Fibroblast of skin of abdomen (primary cell): ENCODE measurements around the gene KRT78.
"Not testable (repeated sequence)": the region's sequence is repeated elsewhere in the genome, so short reads cannot be mapped to it uniquely, and the experiment has no call there.

Experiments used
- DNase-seq: peaks from one replicate; pipeline ENCODE4 v3.0.0-alpha.2; 2013

KRT78 gene

DNA sequence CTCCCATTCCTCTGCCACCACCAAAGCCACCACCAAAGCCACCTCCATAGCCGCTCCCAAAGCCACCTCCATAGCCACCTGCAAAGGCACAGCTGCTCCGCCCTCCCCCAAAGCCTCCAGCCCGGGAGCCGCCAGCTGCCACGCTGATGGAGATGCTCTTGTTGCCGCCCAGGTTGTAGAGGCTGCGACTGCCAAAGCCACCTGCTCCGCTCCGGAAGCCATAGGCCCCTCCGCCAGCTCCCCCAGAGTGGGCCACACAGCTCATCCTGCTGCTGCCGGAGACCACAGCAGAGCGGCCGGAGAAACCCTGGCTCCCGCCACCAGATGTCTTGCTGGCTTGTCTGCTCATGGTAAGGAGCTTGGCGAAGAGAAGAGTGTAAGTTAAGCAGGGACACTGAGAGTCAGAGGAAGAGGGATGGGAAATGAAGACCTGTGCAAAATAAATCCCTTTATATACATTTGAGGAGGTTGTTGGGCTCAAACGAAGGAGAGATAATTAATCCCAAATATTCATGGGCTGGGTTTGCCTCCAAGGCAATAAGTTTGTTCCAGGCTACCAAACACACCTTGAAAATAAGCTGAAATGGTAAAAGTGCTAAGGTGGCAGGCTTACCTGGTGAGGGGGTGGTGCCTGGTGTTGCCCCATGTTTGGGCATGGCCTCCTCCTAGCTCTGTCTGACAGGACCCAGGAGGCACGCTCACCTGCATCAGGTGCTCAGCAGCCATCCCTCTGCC lies 52.9 kb downstream of the KRT78 start, which contains the start of gene KRT3:
Gene KRT3 (minus strand): TSS at position 424 of the 735 bp plus-strand sequence. CDS start 75 bp downstream, at position 349.
- no peak for DNase-seq

- DNase-seq, result not testable (repeated sequence)
Measured at GRCh38 chr12:52795332-52795674, 53.5 kb downstream of the KRT78 start.

DNA sequence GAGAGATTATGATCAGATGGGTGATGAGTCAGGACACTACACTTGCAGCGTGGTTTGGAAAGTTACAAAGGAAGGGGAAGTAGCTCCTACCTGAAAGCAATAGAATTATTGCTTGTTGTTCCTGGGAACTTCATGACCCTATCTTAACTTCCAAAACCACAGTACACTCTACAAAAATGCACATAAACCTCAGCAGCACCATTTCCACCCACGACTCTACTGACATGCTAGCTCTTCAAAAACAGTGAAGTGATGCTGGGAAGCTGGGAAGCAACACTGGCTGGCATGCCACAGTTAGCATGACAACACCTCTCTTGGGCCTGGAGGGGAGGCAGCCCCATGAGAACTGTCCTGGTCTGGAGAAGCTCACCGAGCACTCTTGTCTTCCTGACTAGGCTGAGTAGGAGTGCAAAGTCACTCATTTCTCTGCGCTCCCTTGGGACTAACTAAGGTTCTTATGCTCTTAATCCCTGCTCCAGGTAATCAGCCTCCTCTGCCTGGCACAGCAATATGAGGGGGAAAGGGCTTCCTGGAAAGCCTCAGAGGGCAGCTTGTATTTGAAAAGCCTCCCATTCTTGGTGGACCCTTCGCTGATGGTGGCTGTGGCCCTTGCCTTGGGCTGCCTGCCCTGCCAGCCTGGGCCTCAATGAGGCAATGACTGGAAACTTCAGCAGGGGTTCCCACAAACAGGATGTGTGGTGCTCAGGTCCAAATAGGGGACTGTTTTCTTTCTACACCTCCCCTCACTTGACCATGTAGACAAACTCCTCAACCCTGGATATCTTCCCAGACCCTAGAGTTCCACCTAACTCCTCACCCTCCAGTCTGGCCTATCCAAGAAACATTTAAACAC lies 54.1 kb downstream of the KRT78 start:
- DNase-seq, result peak; percentile 60

- no peak for DNase-seq
Measured at GRCh38 chr12:52792185-52793029, 56.4 kb downstream of the KRT78 start.

GRCh38 chr12:52791271-52792184 lies 57.3 kb downstream of the KRT78 start:
- DNase-seq, result no peak

- DNase-seq, result no peak
Measured at GRCh38 chr12:52790427-52791270, 58.1 kb downstream of the KRT78 start.

DNA sequence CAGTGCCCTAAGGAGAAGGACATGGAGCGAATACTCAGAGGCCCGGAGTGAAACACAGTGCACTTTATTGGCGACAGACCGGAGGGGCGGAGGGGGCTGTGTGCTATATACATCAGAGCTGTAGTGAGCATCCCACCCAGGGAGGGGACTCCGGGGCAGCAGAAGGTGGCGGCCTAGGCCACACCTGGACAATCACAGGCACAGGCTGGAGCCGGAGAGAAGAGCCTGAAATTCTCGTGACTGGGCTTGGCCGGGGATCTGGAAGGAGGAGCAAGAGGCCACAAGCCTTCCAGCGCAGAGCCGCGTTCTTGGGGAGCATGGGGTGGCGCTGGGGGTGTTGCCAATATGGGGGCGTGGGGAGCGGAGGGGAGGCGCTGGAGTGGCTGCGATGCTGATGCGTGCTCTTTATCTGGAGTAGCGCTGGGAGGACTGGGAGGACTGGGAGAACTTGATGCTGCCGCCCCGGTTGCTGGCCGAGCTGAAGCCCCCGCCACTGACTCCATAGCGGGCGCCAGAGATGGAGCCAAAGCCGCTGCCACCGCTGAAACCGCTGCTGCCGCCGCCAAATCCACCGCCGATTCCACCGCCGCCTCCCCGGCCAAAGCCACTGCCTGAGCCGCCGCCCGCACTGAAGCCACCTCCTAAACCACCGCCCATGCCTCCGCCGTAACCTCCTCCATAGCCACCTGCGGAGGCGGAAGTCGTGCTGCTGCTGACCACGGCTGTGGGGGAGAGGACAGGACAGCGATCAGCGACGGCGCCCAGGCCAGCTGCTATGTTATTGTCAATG lies 59.0 kb downstream of the KRT78 start:
- no peak for DNase-seq

- no peak for DNase-seq
Measured at GRCh38 chr12:52788876-52789636, 59.7 kb downstream of the KRT78 start.

DNA sequence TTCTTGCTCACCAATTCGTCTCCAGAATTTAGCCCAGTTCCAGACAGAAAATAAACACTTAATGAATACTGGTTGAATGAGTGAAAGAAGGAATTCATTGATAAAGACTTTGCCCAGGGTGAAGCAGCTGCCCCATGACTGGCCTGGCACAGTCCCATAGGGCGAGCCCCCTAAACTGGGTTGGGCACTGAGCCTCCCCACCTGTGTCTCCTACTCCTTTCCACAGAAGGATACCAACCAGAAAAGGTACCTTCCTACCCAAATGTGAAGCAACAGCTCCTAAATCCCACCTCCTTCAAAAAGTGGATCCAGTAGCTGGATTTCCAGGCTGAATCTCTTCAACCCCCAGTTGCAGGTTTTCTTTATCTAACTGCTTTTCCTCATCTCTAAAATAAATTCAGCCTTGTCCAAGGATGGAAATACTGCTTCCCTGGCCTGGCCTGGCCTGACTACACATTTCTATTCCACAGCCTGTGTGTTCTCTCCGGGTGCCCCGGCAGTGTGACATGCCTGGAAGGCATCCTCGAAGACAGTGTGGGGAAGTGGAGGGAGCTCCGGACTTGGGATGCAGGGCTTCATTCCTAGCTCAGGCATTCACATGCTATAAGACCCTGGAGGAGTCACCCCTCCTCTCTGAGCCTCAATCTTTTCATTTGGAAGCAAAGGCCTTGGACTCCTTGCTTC lies 60.5 kb downstream of the KRT78 start:
- DNase-seq, result no peak
